Astrocyte (in vitro differentiated cells and primary cell): ENCODE results near the gene SIK3.

Experiments
- EZH2 ChIP-seq: IDR thresholded peaks from 2 replicates; pipeline ENCODE4 v1.6.1; 2012; ENCODE audit warnings: mild to moderate bottlenecking, low read length, inconsistent platforms; ENCODE audit not compliant: insufficient read depth
- TF ChIP-seq, protein P1 (sequence below): IDR thresholded peaks from 2 replicates; pipeline ENCODE4 v1.5.1; 2011; ENCODE audit warnings: low read depth, mild to moderate bottlenecking, inconsistent platforms, low read length, moderate library complexity; ENCODE audit not compliant: insufficient read depth

DNA sequence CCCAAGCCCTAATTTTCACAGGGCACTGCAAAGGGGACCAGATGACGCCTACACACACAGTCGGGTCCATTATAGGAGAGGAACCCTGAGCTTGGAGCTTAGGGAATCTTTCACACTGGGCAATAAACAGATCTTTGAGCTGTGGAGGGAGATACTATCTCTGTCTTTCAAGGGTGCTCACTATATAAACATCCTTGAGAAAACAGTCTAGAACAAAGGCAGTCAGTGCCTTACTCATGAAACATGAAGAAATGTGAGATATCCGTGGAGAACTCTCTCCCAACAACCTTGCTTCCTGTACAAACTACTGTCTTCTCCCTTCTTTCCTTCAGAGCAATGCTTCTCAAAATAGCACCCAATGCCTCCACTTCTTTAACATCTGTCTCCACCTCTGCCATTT lies 151.8 kb downstream of the SIK3 start:
- TF ChIP-seq, protein P1, sequence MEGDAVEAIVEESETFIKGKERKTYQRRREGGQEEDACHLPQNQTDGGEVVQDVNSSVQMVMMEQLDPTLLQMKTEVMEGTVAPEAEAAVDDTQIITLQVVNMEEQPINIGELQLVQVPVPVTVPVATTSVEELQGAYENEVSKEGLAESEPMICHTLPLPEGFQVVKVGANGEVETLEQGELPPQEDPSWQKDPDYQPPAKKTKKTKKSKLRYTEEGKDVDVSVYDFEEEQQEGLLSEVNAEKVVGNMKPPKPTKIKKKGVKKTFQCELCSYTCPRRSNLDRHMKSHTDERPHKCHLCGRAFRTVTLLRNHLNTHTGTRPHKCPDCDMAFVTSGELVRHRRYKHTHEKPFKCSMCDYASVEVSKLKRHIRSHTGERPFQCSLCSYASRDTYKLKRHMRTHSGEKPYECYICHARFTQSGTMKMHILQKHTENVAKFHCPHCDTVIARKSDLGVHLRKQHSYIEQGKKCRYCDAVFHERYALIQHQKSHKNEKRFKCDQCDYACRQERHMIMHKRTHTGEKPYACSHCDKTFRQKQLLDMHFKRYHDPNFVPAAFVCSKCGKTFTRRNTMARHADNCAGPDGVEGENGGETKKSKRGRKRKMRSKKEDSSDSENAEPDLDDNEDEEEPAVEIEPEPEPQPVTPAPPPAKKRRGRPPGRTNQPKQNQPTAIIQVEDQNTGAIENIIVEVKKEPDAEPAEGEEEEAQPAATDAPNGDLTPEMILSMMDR: no peak
- no peak for TF ChIP-seq EZH2
